Measurements from ENCODE around the gene TRMT5. TPM values are rescaled to one million over a fixed set of nuclear protein-coding genes. Genes with fewer than 3 reads are reported as not detected.

The TRMT5 gene
- total and polyA plus RNA-seq, 2 of the 4 experiments (the other 2 are of a cell fraction): 5.0 to 10.4 TPM

- Histone ChIP-seq H4K20me1 (ENCODE audit: insufficient read depth, low read length) (peaks cover 3% of the 10 kb centered on the region; the same call in 1 of the 2 replicates), H3K18ac (ENCODE audit: low read depth, low read length) (no peak overlapping the region), H3K14ac (replicated peaks; ENCODE audit: low read depth, low read length) (peak overlapping the region; percentile 49; the same call in 1 of the 2 replicates), H3K4me1 (ENCODE audit: control insufficient read depth, insufficient read depth, low read length) (peaks cover 7% of the 10 kb centered on the region), H2AK9ac (replicated peaks; ENCODE audit: low read depth, low read length, poor library complexity) (no peak overlapping the region), H4K91ac (ENCODE audit: insufficient read depth, low read depth, low read length) (no peak overlapping the region), H3K36me3 (ENCODE audit: control insufficient read depth, insufficient read depth, low read length) (0 out of 2 replicates have a peak, but pooled peaks cover 3% of the 10 kb centered on the region), H3K4ac (ENCODE audit: low read depth, low read length) (no peak overlapping the region), H3K23ac (ENCODE audit: low read depth, low read length) (0 out of 2 replicates have a peak overlapping the region, but pooled peaks have one; percentile 40), H3K9ac (ENCODE audit: low read depth, low read length) (no peak overlapping the region), H2BK120ac (ENCODE audit: low read depth, low read length) (no peak overlapping the region), H2BK15ac (ENCODE audit: low read depth, low read length) (no peak overlapping the region), H4K8ac (ENCODE audit: low read depth in 2 of 2, low read length in 2 of 2) (no peak overlapping the region), H2BK5ac (ENCODE audit: low read depth, low read length, poor library complexity, severe bottlenecking) (no peak overlapping the region), H4K5ac (ENCODE audit: low read depth, low read length) (no peak overlapping the region; the same call in 1 of the 2 replicates), H3K27ac (ENCODE audit: insufficient read depth, low read length) (no peak overlapping the region), H3K56ac (ENCODE audit: extremely low read depth, insufficient read depth, low read length) (no peak overlapping the region), H3K4me2 (ENCODE audit: low read depth, low read length) (no peak overlapping the region), H3K9me3 (ENCODE audit: control insufficient read depth, insufficient read depth, low read length) (no peaks in the 10 kb centered on the region), H3K79me1 (ENCODE audit: low read depth in 1 of 2, low read length in 2 of 2) (peaks cover 9 to 16% of the 10 kb centered on the region in 2 experiments; a peak in 3 of 4 replicates), H3K4me3 (ENCODE audit: insufficient read depth, low read depth, low read length) (no peak overlapping the region), H2AFZ (replicated peaks; ENCODE audit: low read length, poor library complexity) (no peak overlapping the region), H2BK20ac (ENCODE audit: low read depth, low read length) (no peak overlapping the region), H3K9me1 (ENCODE audit: insufficient read depth, low read length) (peaks cover 3% of the 10 kb centered on the region; the same call in 1 of the 2 replicates), H3K27me3 (ENCODE audit: control insufficient read depth, insufficient read depth, low read length) (no peaks in the 10 kb centered on the region), H2AK5ac (ENCODE audit: low read depth, low read length) (no peak overlapping the region)
- peak; percentile 37 for DNase-seq
- ChIA-PET CTCF (no interaction called here), POLR2A (ENCODE audit: unreplicated experiment) (no interaction called here)
- 71 to 100% methylated on average over 1 of the region's 1 CpG for WGBS, 2 experiments (ENCODE audit: extremely low coverage in 2 of 2, insufficient read length in 1 of 2)
- dilution Hi-C loops (cut with HindIII; ENCODE audit: low sequenced_read_pairs, unreplicated experiment) (no loop called here), in situ Hi-C loops (cut with MboI; ENCODE audit: low sequenced_read_pairs) (no loop called here), intact Hi-C loops (cut with micrococcal nuclease) (no loop called here)
- BruUV-seq (replicated peaks): no TSS peak
- ATAC-seq (ENCODE audit: low read depth): no peak
- TF ChIP-seq BHLHE40 (IDR thresholded peaks at IDR 0.05; ENCODE audit: low read depth, low read length): no peak
- TF ChIP-seq CHD1 (IDR thresholded peaks at IDR 0.05; ENCODE audit: low read depth, low read length): no peak
- TF ChIP-seq SMC3 (IDR thresholded peaks at IDR 0.05; ENCODE audit: low read depth, low read length): no peak
- no peak for TF ChIP-seq NFE2L2 (IDR thresholded peaks at IDR 0.05; ENCODE audit: low read depth, low read length)
- no peak for TF ChIP-seq RFX5 (IDR thresholded peaks at IDR 0.05; ENCODE audit: low read depth, low read length)
- TF ChIP-seq CTCF (conservative IDR thresholded peaks at IDR 0.05; ENCODE audit: low read depth, low read length): no peak
- no peak for TF ChIP-seq USF2 (IDR thresholded peaks at IDR 0.05; ENCODE audit: low read depth, low read length)
- no peak for TF ChIP-seq MAFK (IDR thresholded peaks at IDR 0.05; ENCODE audit: low read depth, low read length)
- TF ChIP-seq MAZ (IDR thresholded peaks at IDR 0.05; ENCODE audit: borderline replicate concordance, low read depth, low read length): no peak
- TF ChIP-seq RCOR1 (IDR thresholded peaks at IDR 0.05; ENCODE audit: insufficient replicate concordance, low read length): no peak
- no peak for TF ChIP-seq POLR2A (IDR thresholded peaks at IDR 0.05; ENCODE audit: low read depth, low read length)
- TF ChIP-seq FOS (IDR thresholded peaks at IDR 0.05; ENCODE audit: low read depth, low read length): no peak
- no peak for TF ChIP-seq CEBPB (IDR thresholded peaks at IDR 0.05; ENCODE audit: low read depth, low read length)
- no peak for TF ChIP-seq RAD21 (IDR thresholded peaks at IDR 0.05; ENCODE audit: low read length)
- no peak for TF ChIP-seq ELK1 (IDR thresholded peaks at IDR 0.05; ENCODE audit: borderline replicate concordance, low read depth, low read length)
- no peak for TF ChIP-seq MXI1 (IDR thresholded peaks at IDR 0.05; ENCODE audit: borderline replicate concordance, low read depth, low read length)
These were observed 34.9 kb downstream of the TRMT5 start for GRCh38 chr14:60945984-60946383.

Data from IMR-90 (cell line).